ENCODE measurements around the gene TATDN2.

GRCh38 chr3:10279384-10280176 lies 31.3 kb downstream of the TATDN2 start:
- TF ChIP-seq CTCF (IDR thresholded peaks at IDR 0.05) (no peak), POLR2A (IDR thresholded peaks at IDR 0.05) (no peak), POLR2AphosphoS5 (IDR thresholded peaks at IDR 0.05) (no peak)

Data from transverse colon (tissue), 4 donors.